A673 (cell line): ENCODE data around the gene ZBED2. TPM values are rescaled to one million over a fixed set of nuclear protein-coding genes. Genes with fewer than 3 reads are reported as not detected.
A peak's percentile ranks its signal among the peaks of the same experiment; 100 is the strongest.

Source experiments
- BruUV-seq: library from RNA; stranded (reverse); fragments of 400-500 nt; replicated peaks from 2 replicates; lab custom pipeline; 2021; lab: Mats Ljungman, UMichigan
- CTCF ChIA-PET: fragments of 300-600 bp; sonication (Branson Sonifier 250); formaldehyde crosslinking; loops from one replicate; lab custom pipeline; 2022; ENCODE audit warnings: antibody characterized with exemption; lab: Charles Lee
- POLR2A ChIA-PET: fragments of 300-600 bp; sonication (Branson Sonifier 250); formaldehyde crosslinking; loops from one replicate; lab custom pipeline; 2022; ENCODE audit warnings: antibody characterized with exemption; ENCODE audit not compliant: low non-redundant PET; lab: Charles Lee
- DNase-seq: peaks from one replicate; pipeline ENCODE4 v3.0.0-alpha.2; 2015; ENCODE audit warnings: low spot score
- H3K27ac ChIP-seq: fragments of 200-600 bp; sonication (generic); 2 replicates; pipeline ENCODE4 v1.5.1; 2016; ENCODE audit warnings: mixed run types, low read depth, mild to moderate bottlenecking, mixed read lengths, antibody characterized with exemption, low read length; ENCODE audit not compliant: poor library complexity, severe bottlenecking
- H3K27me3 ChIP-seq: fragments of 200-600 bp; sonication (generic); replicated peaks from 2 replicates; pipeline ENCODE4 v1.6.1; 2017; ENCODE audit warnings: mixed run types, low read depth, mild to moderate bottlenecking, mixed read lengths, antibody characterized with exemption, low read length; ENCODE audit not compliant: insufficient read depth, poor library complexity
- H3K36me3 ChIP-seq: fragments of 200-600 bp; sonication (generic); 2 replicates; pipeline ENCODE4 v1.6.1; 2016; ENCODE audit warnings: mixed run types, mild to moderate bottlenecking, mixed read lengths, antibody characterized with exemption, low read length; ENCODE audit not compliant: insufficient read depth, poor library complexity, severe bottlenecking
- H3K4me1 ChIP-seq: fragments of 200-600 bp; sonication (generic); 2 replicates; pipeline ENCODE4 v1.6.1; 2017; ENCODE audit warnings: mixed run types, mild to moderate bottlenecking, mixed read lengths, antibody characterized with exemption, low read length; ENCODE audit not compliant: insufficient read depth, poor library complexity, severe bottlenecking
- H3K4me3 ChIP-seq: fragments of 200-600 bp; sonication (generic); 2 replicates; pipeline ENCODE4 v1.5.1; 2016; ENCODE audit warnings: low read depth, mixed run types, mild to moderate bottlenecking, mixed read lengths, low read length; ENCODE audit not compliant: poor library complexity, severe bottlenecking
- H3K9me3 ChIP-seq: fragments of 200-600 bp; sonication (generic); 2 replicates; pipeline ENCODE4 v1.6.1; 2016; ENCODE audit warnings: mixed run types, low read depth, mild to moderate bottlenecking, mixed read lengths, antibody characterized with exemption, low read length; ENCODE audit not compliant: poor library complexity, severe bottlenecking
- CTCF ChIP-seq: fragments of 300-800, 200-600 bp; sonication (generic); conservative IDR thresholded peaks from 2 replicates; pipeline ENCODE4 v1.5.1; 2017; ENCODE audit warnings: low read depth, mild to moderate bottlenecking, antibody characterized with exemption, low read length, moderate library complexity, mixed read lengths
- EZH2 ChIP-seq: fragments of 200-600 bp; sonication (generic); IDR thresholded peaks from 2 replicates; pipeline ENCODE4 v1.6.1; 2017; ENCODE audit warnings: borderline replicate concordance, low read depth, mild to moderate bottlenecking, mixed read lengths, antibody characterized with exemption, low read length; ENCODE audit not compliant: poor library complexity, severe bottlenecking
- intact Hi-C: fragments of 100-400 bp; cut with micrococcal nuclease; formaldehyde crosslinking; loops from one replicate; pipeline ENCODE4 v1.10.0; 2022; ENCODE audit not compliant: unreplicated experiment
- total RNA-seq: library from RNA; stranded (reverse); gene quantifications from 2 replicates; pipeline ENCODE4 v1.2.3, GENCODE V29; 2021

Gene ZBED2
- total RNA-seq, 1 experiment from 2014 or later = not detected

- no peaks in the 10 kb centered on the region for H3K9me3 ChIP-seq
- no TSS peak for BruUV-seq
- TF ChIP-seq EZH2 (no peak), CTCF (peak; percentile 74)
- intact Hi-C loops = no loop called here
- peaks cover 4% of the 10 kb centered on the region for H3K27me3 ChIP-seq
- H3K27ac ChIP-seq = no peak overlapping the region
- ChIA-PET POLR2A (no interaction called here), CTCF (no interaction called here)
- no peaks in the 10 kb centered on the region for H3K36me3 ChIP-seq
- H3K4me1 ChIP-seq = no peaks in the 10 kb centered on the region
- peak; percentile 54 for DNase-seq
- H3K4me3 ChIP-seq = no peak overlapping the region
Measured at GRCh38 chr3:111621535-111621934, 26.4 kb upstream of the ZBED2 start.

- no peak overlapping the region for H3K4me3 ChIP-seq
- intact Hi-C loops = no loop called here
Measured at GRCh38 chr3:111619833-111620232, 24.7 kb upstream of the ZBED2 start.

GRCh38 chr3:111618945-111619344 is 23.8 kb upstream of the ZBED2 start:
- POLR2A ChIA-PET = no interaction called here
- Histone ChIP-seq H3K4me1 (no peaks in the 10 kb centered on the region), H3K9me3 (no peaks in the 10 kb centered on the region), H3K36me3 (no peaks in the 10 kb centered on the region), H3K27ac (no peak overlapping the region), H3K27me3 (no peaks in the 10 kb centered on the region), H3K4me3 (no peak overlapping the region)
- CTCF ChIA-PET = no interaction called here
- BruUV-seq = no TSS peak
- no peak for DNase-seq
- intact Hi-C loops = no loop called here
- TF ChIP-seq EZH2 = no peak

More at GRCh38 chr3:111619833-111620232, 24.7 kb upstream of the ZBED2 start:
- Histone ChIP-seq H3K4me1 (no peaks in the 10 kb centered on the region), H3K9me3 (no peaks in the 10 kb centered on the region), H3K27me3 (peaks cover 4% of the 10 kb centered on the region), H3K27ac (no peak overlapping the region), H3K36me3 (no peaks in the 10 kb centered on the region)
- no peak for DNase-seq
- ChIA-PET POLR2A (no interaction called here), CTCF (no interaction called here)
- no TSS peak for BruUV-seq
- TF ChIP-seq CTCF = no peak
- TF ChIP-seq EZH2 = no peak
